ENCODE measurements around the gene ZNF174.

Gene ZNF174

DNA sequence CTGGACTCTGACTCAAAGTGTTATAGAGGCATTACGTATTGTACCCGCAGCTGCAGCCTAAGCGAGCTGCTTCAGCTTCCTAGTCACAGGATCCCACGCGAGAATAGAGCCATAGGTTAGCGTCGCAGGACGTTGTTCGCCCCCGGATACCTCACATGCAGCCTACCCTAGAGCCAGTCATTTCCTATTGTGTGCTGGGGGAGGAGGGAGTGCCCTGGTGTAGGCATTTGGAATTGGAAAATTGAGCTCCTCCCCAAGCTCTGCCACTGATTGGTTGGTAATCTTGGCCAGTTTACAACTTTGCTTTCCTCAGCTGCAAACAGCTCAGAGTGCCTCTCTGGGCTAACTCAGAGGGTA lies 43.0 kb downstream of the ZNF174 start:
- no peak for DNase-seq

DNA sequence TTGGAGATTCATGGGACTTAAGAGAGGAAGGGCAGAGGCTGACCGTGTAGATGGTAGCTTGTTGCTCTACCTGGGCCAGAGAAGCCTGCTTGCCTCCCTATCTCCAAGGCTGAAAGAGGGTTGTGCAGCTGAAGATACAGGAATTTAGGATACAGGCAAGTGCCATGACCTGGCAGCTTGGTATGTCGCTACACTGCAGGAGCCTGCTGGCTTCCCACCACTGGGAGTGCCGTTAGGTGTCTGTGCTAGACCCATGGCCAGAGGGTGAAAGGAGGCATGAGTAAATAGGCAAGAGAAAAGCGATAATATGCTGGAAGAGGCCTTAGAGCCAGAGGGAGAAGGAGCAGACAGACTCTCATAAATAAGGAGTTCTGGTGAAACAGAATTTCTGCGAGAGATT lies 53.1 kb downstream of the ZNF174 start:
- DNase-seq: peak; percentile 64

DNA sequence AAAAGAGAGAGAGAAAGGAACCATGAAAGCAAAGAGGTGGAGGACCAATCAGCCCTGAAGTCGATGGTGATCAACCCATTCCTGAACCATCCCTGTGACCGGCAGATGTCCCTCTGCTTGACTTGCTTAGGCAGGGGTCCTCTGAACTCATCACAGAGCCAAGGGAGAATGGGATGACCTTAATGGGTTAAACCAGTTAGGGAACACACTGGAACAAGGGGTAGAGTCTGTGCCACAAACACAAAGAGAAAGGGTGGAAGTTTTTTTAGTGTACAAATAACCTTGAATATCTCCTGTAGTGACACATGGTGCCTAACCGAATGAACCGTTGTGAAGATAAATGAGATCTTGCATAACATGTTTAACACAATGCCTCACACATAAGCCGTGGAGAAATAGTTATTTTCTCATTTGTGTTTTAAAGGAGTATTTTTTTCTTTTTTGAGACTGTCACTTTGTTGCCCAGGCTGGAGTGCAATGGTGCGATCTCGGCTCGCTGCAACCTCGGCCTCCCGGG lies 53.7 kb downstream of the ZNF174 start:
- no peak for DNase-seq

DNA sequence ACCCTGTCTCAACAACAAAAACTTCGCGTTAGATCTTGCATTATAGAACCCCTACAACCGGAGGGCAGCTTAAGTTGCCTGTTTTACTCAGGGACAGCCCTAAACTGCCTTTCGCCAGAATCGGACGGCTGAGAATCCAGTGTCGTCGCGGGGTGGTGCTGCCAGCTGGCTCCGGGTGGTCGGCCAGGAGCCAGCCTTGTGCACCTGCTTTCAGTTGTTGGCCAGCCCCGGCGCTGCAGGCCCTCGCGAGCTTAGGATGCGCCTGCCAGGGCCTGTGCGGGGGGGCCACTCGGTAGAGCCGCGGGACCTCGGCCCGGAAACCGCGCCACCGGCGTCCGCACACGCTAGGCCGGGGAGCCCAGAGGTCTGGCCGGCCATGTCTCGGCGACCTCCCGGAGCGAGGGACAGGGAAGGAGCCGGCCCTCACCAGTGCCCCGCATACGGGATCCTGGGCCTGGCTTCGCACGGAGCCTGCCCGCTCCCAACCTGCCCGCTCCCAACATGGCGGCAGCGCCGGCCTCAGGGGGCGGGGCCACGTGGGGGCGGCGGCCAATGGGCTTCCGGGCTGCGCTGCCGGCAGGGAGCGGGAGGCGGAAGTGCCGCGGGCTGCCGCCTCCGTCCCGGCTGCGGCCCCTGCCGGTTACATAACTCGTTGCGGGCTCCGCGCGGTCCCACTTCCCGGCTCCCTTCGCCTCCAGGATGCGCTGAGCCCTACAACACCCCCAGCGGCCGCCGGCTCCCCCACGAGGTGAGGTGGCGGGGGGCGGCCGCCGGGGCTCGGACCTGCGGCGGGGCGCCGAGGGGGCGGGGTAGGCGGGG lies 56.6 kb downstream of the ZNF174 start:
- DNase-seq: peak; percentile 95

DNA sequence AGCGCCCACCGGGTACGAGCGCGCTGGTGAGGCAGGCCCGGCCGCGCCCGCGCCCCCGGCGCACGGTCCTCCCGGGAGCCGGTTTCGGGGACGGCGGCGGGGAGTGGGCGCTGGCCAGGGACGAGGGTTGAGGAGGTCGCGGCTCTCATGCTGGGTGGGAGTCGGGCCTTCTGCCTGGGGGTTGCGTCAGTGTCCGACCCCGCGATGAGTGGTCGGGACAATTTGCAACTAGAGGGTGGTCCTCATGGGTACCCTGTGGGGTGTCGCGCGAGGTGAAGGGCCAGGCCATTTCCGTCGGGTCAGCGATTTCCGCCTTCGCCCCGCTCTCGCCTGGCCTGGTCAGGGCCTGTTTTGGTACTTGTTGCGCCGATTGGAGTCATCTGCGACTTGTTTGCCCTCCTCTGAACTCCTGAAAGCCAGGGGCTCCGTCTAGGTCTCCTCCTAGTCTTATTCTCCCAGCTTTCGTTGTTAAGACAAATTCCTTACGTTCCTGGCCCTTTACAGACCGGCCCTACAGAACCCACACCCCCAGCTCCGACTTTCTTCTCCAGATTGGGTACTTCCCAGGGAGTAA lies 57.4 kb downstream of the ZNF174 start:
- DNase-seq: no peak

DNA sequence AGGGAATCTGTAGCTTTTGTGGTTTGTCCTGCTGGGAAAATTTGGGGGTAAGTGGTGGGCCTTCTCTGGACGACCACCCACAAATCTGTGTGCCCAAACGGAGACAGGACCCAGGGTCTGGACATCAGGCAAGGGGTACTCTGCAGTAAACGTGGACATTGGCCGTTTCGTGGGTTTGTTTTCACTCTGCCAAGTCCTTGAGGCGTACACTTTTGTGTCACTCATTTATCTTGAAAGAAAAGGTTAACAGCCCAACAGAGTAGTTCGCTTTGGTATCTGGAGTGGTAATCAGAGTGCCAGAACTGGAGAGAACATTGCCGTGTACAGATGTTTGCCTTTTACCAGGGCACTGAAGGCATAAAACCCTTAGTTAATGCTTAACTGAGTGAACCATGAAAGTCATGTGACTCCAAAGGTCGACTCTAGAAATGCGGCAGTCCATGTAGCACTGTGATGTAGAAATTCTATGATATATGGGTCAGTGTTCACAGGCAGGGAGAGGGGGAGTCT lies 57.9 kb downstream of the ZNF174 start:
- DNase-seq: no peak
